Fibroblast of lung (primary cell): ENCODE results near the gene INPP5A.

ENCODE experiments used
- CTCF ChIP-seq, 2 donors: IDR thresholded peaks in 1 of 2; conservative IDR thresholded peaks in 1 of 2; 1 replicate in 1 of 2; 2 replicates in 1 of 2; pipeline ENCODE4 v1.5.1; 2011 to 2012; ENCODE audit warnings: low read length in 2 of 2, control low read depth in 1 of 2, inconsistent platforms in 1 of 2, low read depth in 1 of 2, mild to moderate bottlenecking in 1 of 2
- EZH2 ChIP-seq: IDR thresholded peaks from 2 replicates; pipeline ENCODE4 v1.5.1; 2012; ENCODE audit warnings: low read length, control low read depth, mild to moderate bottlenecking; ENCODE audit errors: missing control alignments

DNA sequence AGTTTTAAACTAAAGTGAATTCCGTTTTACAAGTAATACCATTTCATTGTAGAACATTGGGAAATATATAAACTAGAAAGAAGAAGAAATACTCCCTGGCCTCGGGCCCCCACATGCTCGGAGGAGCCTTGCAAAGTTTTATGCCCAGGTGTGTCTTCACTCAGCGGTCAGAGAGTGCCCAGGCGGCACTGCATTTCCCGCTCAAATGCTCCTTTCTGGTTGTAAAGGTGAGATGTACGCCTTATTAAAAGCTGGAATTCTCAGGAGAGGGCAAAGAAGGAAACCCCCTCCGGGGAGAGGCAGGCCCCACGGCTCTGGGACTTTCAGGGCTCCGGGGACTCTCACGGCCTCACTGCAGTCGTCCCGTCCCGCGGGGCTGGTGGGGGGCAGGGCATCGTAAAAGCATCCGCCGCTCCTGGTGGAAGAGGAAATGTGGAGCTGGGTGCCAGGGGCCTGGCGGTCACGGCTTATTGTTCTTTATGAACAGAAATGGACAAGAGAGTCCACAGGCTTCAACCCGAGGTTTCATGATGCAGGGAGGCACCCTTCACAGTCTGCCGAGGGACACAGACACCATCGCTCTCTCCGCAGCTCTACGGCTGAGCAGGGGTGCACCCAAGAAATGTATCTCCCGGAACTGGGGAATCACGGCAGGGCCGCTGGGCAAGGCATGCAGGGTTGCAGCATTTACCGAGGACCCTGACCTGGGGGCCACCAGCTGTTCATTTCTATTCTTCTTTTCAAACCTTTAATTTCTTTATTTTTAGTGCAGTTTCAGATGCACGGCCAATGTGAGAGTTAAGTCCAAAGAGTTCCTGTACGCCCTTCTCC, 47.7 kb upstream of the INPP5A start:
- TF ChIP-seq EZH2 (no peak), CTCF (conservative IDR thresholded peaks at IDR 0.05 in 1 of 2, IDR thresholded peaks at IDR 0.05 in 1 of 2; ENCODE audit: low read depth in 1 of 2, low read length in 2 of 2) (no peak)
